Keratinocyte (primary cell): ENCODE results near the gene OR10T2. TPM values are rescaled to one million over a fixed set of nuclear protein-coding genes. Genes with fewer than 3 reads are reported as not detected.

Source experiments
- DNase-seq: peaks from one replicate; pipeline ENCODE4 v3.0.0-alpha.2; 2011; ENCODE audit warnings: low read depth, missing footprints, low spot score
- FAIRE-seq: peaks from 2 replicates; lab custom pipeline; 2011; peaks lifted over from hg19 to GRCh38; lab: Jason Lieb, UNC
- H2AFZ ChIP-seq: 2 replicates; pipeline ENCODE4 v1.6.0; 2012; ENCODE audit warnings: low read length, control low read depth, inconsistent platforms; ENCODE audit not compliant: control insufficient read depth
- H3K27ac ChIP-seq: 2 replicates; pipeline ENCODE4 v1.5.1; 2011; ENCODE audit warnings: low read length; ENCODE audit not compliant: control insufficient read depth, insufficient read depth
- H3K27me3 ChIP-seq: 3 replicates; pipeline ENCODE4 v1.6.0; 2011; ENCODE audit warnings: low read length; ENCODE audit not compliant: control insufficient read depth, insufficient read depth; ENCODE audit errors: extremely low read depth
- H3K36me3 ChIP-seq, 2 experiments: 2 replicates in 1 of 2; 3 replicates in 1 of 2; pipeline ENCODE4 v1.5.1; 2011; ENCODE audit warnings: low read length in 2 of 2, mild to moderate bottlenecking in 1 of 2; ENCODE audit not compliant: control insufficient read depth in 2 of 2, insufficient read depth in 2 of 2; ENCODE audit errors: extremely low read depth in 1 of 2
- H3K4me1 ChIP-seq: 3 replicates; pipeline ENCODE4 v1.5.1; 2011; ENCODE audit warnings: low read length; ENCODE audit not compliant: control insufficient read depth, insufficient read depth; ENCODE audit errors: extremely low read depth
- H3K4me2 ChIP-seq: 3 replicates; pipeline ENCODE4 v1.6.0; 2011; ENCODE audit warnings: low read depth, low read length; ENCODE audit not compliant: control insufficient read depth, insufficient read depth; ENCODE audit errors: extremely low read depth
- H3K4me3 ChIP-seq, 3 experiments: fragments of 200-600 bp in 1 of 3; sonication (generic) in 1 of 3; 2 replicates in 2 of 3; 3 replicates in 1 of 3; pipeline ENCODE4 v1.5.1; 2011 to 2016; ENCODE audit warnings: low read length in 3 of 3, mild to moderate bottlenecking in 3 of 3, control low read depth in 2 of 3, inconsistent platforms in 1 of 3, low read depth in 1 of 3, mixed read lengths in 1 of 3, mixed run types in 1 of 3, moderate library complexity in 1 of 3; ENCODE audit not compliant: control insufficient read depth in 2 of 3, insufficient read depth in 2 of 3; ENCODE audit errors: extremely low read depth in 1 of 3
- H3K79me2 ChIP-seq: 2 replicates; pipeline ENCODE4 v1.6.0; 2012; ENCODE audit warnings: low read length; ENCODE audit not compliant: control insufficient read depth, insufficient read depth
- H3K9ac ChIP-seq: 3 replicates; pipeline ENCODE4 v1.6.0; 2011; ENCODE audit warnings: low read length; ENCODE audit not compliant: control insufficient read depth, insufficient read depth; ENCODE audit errors: extremely low read depth
- H3K9me1 ChIP-seq: 3 replicates; pipeline ENCODE4 v1.6.0; 2011; ENCODE audit warnings: low read length; ENCODE audit not compliant: control insufficient read depth, insufficient read depth; ENCODE audit errors: extremely low read depth
- H3K9me3 ChIP-seq: 2 replicates; pipeline ENCODE4 v1.5.1; 2012; ENCODE audit warnings: low read depth, low read length; ENCODE audit not compliant: control insufficient read depth
- H4K20me1 ChIP-seq: 3 replicates; pipeline ENCODE4 v1.6.0; 2011; ENCODE audit warnings: low read length; ENCODE audit not compliant: control insufficient read depth, insufficient read depth; ENCODE audit errors: extremely low read depth
- EZH2 ChIP-seq: IDR thresholded peaks from one replicate; pipeline ENCODE4 v1.6.1; 2012; ENCODE audit warnings: inconsistent platforms, mild to moderate bottlenecking, low read length, moderate library complexity
- dilution Hi-C: fragments of 300-500 bp; cut with MboI; formaldehyde crosslinking; loops from one replicate; pipeline ENCODE4 v1.7.0; 2020; ENCODE audit warnings: low sequenced_read_pairs; ENCODE audit not compliant: extremely low pct_ligation_motif_present
- polyA plus RNA-seq, 5 experiments: library from polyadenylated mRNA; depleted of rRNA in 3 of 5; stranded (reverse) in 3 of 5; stranded (forward) in 1 of 5; unstranded in 1 of 5; fragments of >200 nt; gene quantifications; 1 replicate in 1 of 5; 2 replicates in 3 of 5; 3 replicates in 1 of 5; pipeline versions ENCODE4 v1.2.1 to v1.2.3, GENCODE V29; 2011 to 2012; ENCODE audit warnings: missing spikeins in 2 of 5, low read depth in 1 of 5, low replicate concordance in 1 of 5
- TF ChIP-seq, protein P1 (sequence below), 3 experiments: IDR thresholded peaks in 1 of 3; conservative IDR thresholded peaks in 1 of 3; optimal IDR thresholded peaks in 1 of 3; 2 replicates in 2 of 3; 3 replicates in 1 of 3; pipeline versions ENCODE3 to v1.5.1; 2011; ENCODE audit warnings: low read length in 3 of 3, mild to moderate bottlenecking in 3 of 3, moderate library complexity in 2 of 3, control low read depth in 1 of 3, inconsistent platforms in 1 of 3; ENCODE audit not compliant: insufficient read depth in 2 of 3; ENCODE audit errors: extremely low read depth in 1 of 3

The OR10T2 gene
- polyA plus RNA-seq, 1 donor (not counting 4 experiments of a cell fraction or from before 2014, with no cell fraction given) = not detected

GRCh38 chr1:158362941-158363340 is 36.3 kb downstream of the OR10T2 start:
- TF ChIP-seq, protein P1, sequence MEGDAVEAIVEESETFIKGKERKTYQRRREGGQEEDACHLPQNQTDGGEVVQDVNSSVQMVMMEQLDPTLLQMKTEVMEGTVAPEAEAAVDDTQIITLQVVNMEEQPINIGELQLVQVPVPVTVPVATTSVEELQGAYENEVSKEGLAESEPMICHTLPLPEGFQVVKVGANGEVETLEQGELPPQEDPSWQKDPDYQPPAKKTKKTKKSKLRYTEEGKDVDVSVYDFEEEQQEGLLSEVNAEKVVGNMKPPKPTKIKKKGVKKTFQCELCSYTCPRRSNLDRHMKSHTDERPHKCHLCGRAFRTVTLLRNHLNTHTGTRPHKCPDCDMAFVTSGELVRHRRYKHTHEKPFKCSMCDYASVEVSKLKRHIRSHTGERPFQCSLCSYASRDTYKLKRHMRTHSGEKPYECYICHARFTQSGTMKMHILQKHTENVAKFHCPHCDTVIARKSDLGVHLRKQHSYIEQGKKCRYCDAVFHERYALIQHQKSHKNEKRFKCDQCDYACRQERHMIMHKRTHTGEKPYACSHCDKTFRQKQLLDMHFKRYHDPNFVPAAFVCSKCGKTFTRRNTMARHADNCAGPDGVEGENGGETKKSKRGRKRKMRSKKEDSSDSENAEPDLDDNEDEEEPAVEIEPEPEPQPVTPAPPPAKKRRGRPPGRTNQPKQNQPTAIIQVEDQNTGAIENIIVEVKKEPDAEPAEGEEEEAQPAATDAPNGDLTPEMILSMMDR (optimal IDR thresholded peaks at IDR 0.05 in 1 of 3, IDR thresholded peaks at IDR 0.05 in 1 of 3, conservative IDR thresholded peaks at IDR 0.05 in 1 of 3; ENCODE audit: extremely low read depth in 1 of 3, insufficient read depth in 2 of 3, low read length in 3 of 3) = no peak
- TF ChIP-seq EZH2 = no peak
- H3K4me1 ChIP-seq = no peaks in the 10 kb centered on the region
- no peak overlapping the region for H3K4me3 ChIP-seq
- no peaks in the 10 kb centered on the region for H3K27me3 ChIP-seq
- H2AFZ ChIP-seq = no peak overlapping the region
- H3K9me3 ChIP-seq = no peaks in the 10 kb centered on the region
- no peak overlapping the region for H3K4me2 ChIP-seq
- FAIRE-seq (no peak), DNase-seq (no peak)
- dilution Hi-C loops = no loop called here
- H3K27ac ChIP-seq = no peak overlapping the region
- no peaks in the 10 kb centered on the region for H3K36me3 ChIP-seq
- H3K9me1 ChIP-seq = no peaks in the 10 kb centered on the region
- H3K9ac ChIP-seq = no peak overlapping the region
- H3K79me2 ChIP-seq = no peaks in the 10 kb centered on the region
- H4K20me1 ChIP-seq = no peaks in the 10 kb centered on the region

- Histone ChIP-seq H3K27me3 (no peaks in the 10 kb centered on the region), H3K4me3 (no peak overlapping the region), H3K4me2 (no peak overlapping the region), H3K9ac (no peak overlapping the region), H3K4me1 (no peaks in the 10 kb centered on the region), H2AFZ (no peak overlapping the region), H4K20me1 (no peaks in the 10 kb centered on the region), H3K36me3 (no peaks in the 10 kb centered on the region), H3K79me2 (no peaks in the 10 kb centered on the region), H3K27ac (no peak overlapping the region), H3K9me3 (no peaks in the 10 kb centered on the region), H3K9me1 (no peaks in the 10 kb centered on the region)
- dilution Hi-C loops = no loop called here
- FAIRE-seq (no peak), DNase-seq (no peak)
- TF ChIP-seq, protein P1 (optimal IDR thresholded peaks at IDR 0.05 in 1 of 3, IDR thresholded peaks at IDR 0.05 in 1 of 3, conservative IDR thresholded peaks at IDR 0.05 in 1 of 3; ENCODE audit: extremely low read depth in 1 of 3, insufficient read depth in 2 of 3, low read length in 3 of 3) = no peak
- no peak for TF ChIP-seq EZH2
These were observed 36.8 kb downstream of the OR10T2 start for GRCh38 chr1:158362482-158362881.
